ENCODE measurements around the gene ADAMTS2.
"Not testable (repeated sequence)": the region's sequence is repeated elsewhere in the genome, so short reads cannot be mapped to it uniquely, and the experiment has no call there.

ADAMTS2 gene

DNA sequence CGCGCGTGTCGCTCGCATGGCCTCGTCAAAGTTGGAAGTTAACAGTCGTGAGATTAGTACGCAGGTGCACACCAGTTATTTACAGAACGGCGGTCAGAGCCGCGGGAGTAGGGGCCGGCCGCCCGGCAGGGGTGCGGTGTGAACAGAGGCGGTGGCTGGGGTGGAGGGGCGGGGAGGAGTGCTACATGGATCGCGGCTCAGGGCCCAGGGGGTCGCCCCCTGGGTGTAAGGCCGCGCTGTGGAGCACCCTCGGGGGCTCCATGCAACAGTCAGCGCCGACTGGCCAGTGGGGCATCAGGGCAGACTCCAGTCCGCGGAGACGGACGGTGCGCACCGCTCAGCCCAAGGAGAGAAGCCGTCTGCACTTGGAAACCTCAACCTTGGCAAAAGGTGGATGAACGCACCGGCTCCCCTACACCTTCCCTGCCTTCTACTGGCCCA is 224.8 kb downstream of the ADAMTS2 start:
- no peak for DNase-seq

DNA sequence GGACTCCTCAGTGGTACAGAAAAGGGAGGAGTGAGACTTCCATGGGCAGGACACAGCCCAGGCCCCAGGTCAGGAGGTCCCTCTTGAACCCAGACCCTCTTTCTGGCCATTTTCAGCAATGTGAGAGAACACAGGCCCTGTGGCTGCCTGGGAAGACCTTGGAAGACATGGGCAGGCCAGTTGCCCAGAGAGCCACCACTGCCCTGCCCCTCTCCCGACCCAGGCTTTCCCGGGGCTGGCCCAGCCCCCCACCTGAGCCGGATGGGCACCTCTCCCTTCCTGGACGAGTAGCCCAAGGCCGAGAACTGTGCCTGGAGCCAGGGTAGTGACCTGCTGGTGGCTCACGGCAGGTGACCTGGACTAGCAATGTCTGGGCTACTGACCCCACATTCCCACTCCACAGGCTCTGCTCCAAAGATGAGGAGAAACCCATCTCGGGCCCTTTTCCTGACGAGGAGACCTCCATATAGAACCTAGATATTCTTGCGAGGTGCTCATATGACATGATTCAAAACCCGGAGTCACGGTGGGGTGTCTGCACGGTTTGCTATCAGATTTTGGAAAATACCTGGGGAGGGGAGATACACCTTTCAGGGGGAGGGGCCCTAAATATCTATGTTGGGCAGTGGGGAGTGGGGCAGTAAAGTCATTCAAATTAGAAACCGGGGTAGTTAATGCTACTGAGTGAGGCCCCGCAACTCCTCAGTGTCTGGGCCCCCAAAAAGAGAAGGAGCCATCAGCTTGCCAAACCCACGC is 225.7 kb downstream of the ADAMTS2 start:
- no peak for DNase-seq

DNA sequence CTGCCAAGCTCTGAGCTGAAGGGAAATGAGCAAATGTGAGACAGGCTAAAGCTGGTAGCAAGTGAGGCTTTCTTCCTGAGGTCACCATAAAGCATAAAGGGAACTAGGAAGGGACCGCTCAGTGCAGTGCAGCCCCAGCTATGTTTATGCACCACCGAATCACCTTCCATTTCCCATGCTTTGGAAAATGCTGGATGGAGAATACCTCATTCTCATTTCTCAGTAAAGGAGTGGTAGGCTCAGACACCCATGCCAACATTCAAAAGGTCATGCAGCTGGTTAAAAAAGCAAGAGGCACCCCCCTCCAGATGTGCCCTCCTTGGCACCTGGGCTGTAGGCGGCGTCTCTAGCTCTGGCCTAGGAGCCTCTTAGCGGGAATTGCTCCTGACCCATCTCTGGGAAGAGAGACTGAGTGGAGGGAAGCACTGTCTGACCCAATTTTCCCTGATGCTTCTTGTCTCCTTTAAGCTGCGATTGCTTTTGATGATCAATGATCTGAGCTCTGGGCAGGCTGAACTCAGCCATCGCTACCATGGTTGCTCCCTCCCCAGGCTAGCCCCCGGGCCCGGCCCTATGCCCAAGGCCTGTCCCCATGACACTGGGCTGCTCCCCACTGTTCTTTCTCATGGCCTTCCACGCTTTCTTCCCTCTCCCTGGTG is 226.4 kb downstream of the ADAMTS2 start:
- DNase-seq: no peak

DNA sequence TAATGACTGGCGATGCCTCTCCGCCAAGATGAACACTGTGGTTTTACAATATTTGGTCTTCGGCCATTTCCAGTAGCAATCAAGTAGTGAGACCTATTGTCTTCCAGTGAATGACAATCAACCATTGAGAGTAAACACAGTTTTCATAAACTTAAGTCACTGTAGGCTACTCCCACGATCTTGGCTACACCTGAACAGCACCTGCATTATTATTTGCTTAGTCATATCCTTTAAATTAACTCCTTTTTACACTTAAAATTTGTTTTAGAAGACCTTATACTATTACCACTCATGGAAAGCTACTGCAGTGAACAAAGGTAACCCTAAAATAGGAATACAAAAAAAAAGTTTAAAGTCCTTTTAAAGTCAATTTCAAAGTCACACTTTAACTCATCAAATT is 226.9 kb downstream of the ADAMTS2 start:
- DNase-seq: no peak

DNA sequence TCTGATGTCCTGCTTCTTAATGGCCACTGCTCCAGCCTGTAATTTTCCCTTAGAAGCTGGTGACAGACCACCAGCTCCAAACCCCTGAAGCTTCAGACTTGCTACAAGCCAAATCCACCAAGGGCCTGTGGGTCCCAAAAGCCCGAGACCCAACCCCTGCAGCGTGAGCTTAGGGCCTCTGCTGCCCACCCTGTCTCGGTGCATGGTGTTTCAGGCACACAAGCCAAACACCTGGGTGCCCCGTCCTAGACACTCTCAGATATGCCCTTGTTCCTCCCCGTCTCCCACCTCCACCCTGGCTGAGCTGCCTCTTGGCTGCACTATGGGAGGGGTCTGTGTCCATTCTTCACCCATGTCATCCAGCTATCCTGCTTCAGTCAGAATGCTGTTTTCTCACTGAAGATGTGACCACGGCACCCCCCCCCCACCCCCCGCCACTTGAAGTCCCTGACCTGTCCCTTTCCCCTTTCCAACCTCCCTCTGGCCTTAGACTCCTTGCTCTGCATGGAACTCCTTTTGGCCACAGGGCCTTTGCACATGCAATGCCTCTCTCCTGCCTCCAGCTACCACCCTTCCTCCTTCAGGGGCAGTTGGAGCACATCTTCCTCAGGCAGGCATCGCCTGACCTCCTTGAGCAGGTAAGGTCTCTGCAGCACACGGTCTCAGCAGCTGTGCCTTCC is 229.3 kb downstream of the ADAMTS2 start:
- no peak for DNase-seq

DNA sequence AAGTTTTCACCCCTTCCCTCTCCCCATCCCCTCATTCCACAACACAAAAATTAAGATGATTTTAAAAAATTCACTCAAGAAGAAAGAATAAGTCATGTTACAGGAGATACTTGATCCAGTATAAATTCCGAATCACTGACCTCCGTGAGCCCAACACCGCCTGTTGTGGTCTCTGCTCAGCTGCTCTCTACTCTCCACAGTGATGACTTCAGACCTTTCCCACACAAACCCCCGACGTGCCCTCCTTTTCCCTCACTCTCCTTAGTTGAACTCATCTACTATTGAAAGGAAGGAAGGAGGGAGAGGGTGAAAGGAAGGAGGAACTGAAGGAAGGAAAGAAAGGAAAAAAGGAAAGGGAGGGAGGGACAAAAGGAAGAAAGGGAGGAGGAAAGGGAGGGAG is 230.0 kb downstream of the ADAMTS2 start:
- no peak for DNase-seq

DNA sequence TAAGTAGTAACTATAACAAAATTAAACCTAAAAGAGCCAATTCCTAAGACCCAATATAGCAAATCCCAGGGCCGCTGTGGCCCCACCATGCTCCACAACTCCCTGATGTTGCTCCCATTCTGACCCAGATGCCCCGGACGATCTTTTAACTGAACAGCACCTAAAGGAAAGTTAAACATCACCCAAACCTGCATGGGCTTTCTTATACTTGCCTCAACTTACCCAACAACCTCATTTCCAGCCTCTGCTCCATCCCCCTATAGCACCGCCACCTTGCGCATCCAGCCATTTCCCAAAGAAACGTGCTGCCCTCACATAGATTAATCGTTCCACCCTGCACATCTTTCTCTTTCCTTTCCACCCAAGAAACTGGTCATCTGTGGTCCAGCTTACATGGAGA is 230.5 kb downstream of the ADAMTS2 start:
- DNase-seq: no peak

DNA sequence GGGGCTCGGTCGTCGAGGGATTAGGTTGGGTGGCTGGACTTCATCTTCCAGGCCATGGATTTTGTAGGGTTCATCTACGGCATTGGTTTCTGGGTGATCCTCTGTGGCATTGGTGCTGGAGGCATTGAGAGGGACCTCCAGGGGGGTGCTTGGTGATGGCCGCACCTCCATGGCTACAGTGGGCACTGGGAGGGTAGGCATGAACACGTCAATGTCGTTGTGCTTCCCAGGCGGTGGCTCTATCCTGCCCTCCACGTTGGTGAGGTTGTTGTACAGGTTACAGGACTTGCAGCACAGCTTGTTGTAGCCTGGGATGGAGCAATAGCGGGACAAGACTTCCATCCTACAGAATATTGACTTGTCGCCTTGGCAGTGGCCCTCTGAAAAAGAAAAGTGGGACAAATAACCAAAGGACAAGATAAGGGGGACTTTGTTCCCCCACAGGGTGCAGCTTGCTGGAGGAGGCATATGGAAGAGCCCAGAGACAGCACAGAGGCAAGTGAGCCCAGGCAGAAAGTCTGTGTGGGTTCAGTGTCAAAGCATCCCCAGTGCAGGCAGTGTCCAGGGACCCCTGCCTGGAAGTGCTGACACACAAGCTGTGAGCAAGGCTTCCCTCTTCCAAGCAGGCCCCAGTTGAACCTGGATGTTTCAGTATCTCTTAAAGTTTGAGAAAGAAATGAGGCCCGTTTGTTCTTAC is 231.2 kb downstream of the ADAMTS2 start:
- DNase-seq: no peak

DNA sequence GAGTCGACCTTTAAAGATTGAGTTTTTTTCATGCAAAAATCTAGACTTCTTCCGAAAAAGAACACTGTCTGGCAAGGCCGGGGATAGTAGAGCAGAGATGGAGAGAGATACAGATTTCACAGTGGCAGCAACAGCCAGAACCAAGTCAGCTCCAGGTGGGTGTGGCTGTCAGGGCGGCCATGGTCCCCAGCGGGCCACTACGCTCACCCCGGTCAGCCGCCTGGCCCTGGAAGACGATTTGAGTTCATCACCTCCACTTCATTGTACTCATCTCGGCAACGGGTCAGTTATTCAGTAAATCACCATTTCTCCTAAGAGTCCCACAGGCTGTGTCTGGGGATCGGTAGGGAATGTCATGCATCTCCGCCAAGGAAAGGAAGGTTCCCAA is 232.1 kb downstream of the ADAMTS2 start:
- no peak for DNase-seq

DNA sequence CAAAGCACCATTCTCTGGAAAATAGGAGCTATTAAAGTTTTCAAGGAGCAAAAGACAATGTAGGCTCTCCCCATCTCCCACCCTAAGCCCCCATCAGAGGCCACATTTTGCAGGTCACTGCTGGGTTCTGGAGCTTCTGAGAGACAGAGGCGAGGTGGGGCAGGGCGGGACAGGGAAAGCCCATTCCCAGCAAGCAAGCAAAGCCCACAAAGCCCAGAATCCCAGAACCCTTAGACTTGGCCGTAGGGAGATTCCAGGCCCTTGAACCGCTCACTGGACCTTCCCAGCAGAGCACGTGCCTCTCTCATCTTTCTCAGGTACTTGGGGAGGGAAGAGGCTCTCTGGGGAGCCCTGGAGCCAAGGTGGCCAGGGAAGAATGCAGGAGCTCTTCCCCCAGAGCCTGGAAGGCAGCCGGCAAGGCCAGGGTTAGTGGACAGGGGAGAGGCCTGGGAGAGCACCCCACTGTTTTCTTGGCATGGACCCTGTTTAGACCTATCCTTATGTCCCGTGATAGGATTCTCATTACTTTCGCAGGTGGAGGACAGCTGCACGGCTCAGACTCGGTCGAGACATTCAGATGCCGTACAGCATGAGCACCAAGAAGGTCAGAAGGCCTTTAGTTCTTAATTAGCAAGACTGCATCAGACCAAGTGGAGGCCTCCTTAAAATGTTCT is 232.7 kb downstream of the ADAMTS2 start:
- no peak for DNase-seq

DNA sequence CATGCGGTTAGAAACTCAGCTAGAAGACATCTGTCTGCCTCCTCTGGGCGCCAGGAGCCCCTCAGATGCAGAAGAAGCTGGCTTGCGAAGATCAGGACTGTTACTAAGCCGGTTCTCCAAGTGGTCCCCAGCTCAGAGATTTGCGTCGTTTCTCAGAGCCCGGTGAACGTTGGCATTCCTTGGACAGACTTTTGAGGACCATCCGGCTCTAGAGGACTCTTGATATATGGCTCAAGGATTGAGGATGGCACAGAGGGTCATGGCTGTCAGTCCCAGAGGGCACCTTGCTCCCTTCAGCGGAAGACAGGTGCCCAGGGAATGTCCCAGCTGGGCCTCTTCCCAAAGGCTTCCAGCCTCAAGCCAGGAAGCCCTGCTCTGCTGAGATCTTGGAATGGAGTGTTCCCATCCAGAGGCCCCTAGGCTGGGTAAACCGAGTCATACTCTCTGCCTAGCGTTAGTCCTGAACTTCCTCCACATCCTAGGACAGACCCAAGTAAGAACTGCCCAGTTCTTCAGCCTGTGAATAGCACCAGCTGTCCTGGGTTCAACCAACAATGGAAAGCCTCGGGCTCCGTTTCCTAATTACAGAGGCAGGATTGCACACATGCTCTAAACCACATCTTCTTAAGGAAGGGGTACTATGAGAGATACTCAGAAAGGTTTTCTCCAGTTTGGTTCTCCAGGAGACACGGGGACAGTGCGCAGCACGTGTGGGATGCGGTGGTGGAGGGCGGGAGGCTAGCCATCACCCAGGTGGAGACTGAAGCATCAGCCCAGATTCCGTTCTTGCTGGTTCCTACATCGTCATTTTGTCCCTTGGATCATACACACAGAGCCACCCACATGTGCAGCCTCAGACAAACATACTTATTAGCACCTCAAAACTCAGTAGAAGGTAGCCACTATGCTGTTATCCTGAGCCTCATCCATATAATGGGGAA is 233.7 kb downstream of the ADAMTS2 start:
- DNase-seq: no peak

DNA sequence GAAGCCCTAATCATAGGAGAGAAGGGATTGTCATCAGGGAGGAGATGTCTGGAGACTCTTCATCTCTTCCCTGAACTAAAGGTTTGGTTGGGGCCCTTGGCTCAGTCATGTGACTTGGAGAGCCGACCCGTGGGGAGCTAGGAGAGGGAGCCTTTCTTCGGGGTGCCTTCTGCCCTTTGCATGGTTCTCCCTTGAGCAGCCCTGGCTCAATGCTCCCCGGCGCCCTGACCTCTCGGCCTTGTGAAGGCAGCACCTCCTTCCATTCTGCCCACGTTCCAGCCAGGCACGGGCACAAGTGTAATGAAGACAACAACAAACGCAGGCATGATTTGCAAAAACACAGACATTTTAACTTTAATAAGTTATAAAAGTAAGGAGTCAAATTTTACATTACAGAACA is 234.7 kb downstream of the ADAMTS2 start:
- no peak for DNase-seq

DNA sequence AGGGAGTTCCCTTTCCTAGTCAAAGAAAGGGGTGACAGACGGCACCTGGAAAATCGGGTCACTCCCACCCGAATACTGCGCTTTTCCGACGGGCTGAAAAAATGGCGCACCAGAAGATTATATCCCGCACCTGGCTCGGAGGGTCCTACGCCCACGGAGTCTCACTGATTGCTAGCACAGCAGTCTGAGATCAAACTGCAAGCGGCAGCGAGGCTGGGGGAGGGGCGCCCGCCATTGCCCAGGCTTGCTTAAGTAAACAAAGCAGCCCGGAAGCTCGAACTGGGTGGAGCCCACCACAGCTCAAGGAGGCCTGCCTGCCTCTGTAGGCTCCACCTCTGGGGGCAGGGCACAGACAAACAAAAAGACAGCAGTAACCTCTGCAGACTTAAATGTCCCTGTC is 244.0 kb downstream of the ADAMTS2 start:
- not testable (repeated sequence) for DNase-seq

DNA sequence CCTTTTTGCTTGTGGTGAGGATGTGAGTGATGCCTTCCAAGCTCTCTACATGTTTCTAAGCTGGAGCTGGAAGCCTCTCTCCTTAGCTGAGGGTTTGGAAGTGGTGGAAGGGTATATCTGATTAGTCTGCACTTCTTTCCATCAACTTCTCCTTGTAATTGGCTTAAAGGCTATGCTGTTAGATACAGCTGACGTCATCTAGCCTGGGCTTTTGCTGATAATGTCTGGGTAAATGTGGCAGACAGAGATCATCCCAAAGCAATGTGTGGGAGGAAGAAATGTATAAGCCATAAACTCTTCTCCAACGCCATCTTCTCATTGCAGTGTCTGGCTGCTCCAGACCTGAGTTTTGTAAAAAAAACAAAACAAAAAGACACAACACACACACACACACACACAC is 255.8 kb downstream of the ADAMTS2 start:
- no peak for DNase-seq

DNA sequence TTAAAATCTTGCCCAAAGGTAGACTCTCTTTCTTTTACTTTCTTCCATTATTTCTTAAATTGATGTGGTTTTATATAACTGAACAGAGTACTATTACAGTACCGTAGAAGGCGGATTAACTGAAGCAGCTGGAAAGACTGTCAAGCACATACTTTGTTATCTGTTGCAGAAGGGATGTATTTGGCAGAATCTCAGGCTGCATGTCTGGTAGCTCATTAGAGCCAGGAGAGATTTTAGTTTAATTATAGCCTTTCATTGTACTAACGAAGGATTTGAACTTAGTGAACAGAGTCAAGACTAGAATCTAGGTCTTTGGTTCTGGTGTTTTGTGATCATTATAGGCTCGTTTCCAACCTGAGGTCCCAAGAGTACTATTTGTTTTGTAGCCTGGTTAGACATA is 264.5 kb downstream of the ADAMTS2 start:
- DNase-seq: no peak

DNA sequence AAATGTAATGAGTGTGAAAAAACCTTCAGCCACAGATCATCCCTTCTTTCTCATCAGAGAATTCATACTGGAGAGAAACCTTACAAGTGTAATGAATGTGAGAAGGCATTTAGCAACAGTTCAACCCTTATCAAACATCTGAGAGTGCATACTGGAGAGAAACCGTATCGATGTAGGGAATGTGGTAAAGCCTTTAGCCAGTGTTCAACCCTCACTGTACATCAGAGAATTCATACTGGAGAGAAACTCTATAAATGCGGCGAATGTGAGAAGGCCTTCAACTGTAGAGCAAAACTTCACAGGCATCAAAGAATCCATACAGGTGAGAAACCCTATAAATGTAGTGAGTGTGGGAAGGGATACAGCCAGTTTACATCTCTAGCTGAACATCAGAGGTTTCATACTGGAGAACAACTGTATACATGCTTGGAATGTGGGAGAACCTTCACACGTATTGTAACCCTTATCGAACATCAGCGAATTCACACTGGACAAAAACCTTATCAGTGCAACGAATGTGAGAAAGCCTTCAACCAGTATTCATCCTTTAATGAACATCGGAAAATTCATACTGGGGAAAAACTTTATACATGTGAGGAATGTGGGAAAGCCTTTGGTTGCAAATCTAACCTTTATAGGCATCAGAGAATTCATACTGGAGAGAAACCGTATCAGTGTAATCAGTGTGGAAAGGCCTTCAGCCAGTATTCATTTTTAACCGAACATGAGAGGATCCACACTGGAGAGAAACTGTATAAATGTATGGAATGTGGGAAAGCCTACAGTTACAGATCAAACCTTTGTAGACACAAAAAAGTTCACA is 265.9 kb downstream of the ADAMTS2 start:
- no peak for DNase-seq

DNA sequence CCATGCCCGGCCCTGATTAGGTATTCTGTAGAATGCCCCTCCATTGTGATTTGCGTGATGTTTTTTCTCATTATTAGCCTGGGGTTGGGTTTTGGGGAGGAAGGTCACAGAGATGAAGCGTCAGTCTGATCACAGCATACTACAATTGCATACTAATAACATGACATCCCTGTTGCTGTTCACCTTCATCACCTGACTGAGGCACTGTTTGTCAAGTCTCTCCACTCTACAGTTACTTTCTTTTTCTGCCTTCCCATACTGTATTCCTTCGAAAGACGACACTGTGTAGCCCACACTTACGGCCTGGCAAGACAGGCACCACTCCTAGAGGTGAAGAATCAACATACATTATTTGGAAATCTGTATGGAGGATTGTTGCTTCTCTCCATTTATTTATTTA is 279.6 kb downstream of the ADAMTS2 start:
- no peak for DNase-seq

DNA sequence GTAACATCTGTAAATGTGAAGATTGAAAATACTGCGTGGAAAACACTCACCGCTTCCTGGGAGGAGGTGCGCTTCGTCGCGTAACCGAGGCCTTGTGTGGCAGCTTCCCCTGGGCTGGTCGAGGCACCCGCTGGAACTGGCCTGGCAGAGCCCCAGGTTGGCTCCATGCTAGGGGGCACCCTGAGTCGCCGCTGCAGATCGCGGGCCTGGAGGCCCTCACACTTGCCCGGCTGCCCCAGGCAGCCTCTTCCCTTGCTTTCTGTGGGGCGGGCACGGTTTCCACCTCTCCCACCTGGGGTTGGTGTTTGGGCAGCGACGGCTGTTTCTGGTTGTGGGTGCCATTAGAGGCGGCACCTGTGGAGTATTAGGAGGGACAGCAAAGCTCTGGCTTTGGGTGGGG is 284.2 kb downstream of the ADAMTS2 start:
- no peak for DNase-seq

Data from COR-L47 (cell line).